Activated T-helper 9 cell treated with anti-CD3 and anti-CD28 coated beads, Interleukin-2, amount 50 U/mL, for 16 hours (primary cell): ENCODE data around the gene TMPRSS9.
"Not testable (repeated sequence)": the region's sequence is repeated elsewhere in the genome, so short reads cannot be mapped to it uniquely, and the experiment has no call there.

ENCODE experiments used
- DNase-seq: peaks from one replicate; pipeline ENCODE4 v3.0.0-alpha.2; 2020; ENCODE audit warnings: low read depth

TMPRSS9 gene

DNA sequence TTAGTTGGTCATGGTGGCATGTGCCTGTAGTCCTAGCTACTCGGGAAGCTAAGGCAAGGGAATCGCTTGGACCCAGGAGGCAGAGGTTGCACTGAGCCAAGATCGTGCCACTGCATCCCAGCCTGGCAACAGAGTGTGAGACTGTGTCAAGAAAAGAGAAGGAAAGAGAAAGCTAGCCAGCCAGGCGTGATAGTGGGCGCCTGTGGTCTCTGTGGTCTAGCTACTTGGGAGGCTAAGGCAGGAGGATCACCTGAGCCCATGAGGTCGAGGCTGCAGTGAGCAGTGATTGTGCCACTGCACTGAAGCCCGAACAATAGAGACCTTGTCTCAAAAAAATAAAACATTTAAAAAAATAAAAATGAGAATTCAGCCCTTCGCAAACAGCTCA lies 34.0 kb downstream of the TMPRSS9 start:
- DNase-seq = no peak

DNA sequence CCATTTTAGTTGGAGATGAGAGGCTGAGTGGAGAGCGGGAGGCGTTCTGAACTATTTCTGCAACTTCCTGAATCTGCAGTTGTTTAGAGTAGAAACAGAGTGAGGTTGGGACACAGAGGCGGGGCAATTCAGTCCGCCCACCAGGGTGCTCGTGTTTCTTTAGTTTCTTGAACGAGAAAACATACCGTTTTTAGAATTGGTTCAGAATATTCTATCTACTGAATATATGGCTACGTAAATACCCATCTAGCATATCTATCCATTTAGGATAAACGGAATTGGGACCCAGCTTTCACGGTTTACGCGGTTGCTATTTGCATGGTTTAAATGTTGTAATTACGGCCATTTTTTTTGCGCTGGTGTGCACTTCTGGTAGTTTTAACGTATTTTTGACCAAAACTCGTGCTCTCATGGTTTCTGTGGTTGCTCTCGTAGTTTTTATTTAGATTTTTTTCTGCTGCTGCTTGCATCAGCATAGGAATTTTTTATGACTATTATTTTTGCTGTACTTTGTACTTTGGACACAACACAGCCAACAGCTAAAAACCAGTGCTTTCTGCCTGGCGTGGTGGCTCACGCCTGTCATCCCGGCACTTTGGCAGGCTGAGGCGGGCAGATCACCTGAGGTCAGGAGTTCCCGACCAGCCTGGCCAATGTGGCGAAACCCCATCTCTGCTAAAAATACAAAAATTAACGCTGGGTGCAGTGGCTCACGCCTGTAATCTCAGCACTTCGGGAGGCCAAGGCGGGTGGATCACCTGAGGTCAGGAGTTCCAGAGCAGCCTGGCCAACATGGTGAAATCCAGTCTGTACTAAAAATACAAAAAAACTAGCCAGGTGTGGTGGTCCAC lies 34.6 kb downstream of the TMPRSS9 start:
- no peak for DNase-seq

DNA sequence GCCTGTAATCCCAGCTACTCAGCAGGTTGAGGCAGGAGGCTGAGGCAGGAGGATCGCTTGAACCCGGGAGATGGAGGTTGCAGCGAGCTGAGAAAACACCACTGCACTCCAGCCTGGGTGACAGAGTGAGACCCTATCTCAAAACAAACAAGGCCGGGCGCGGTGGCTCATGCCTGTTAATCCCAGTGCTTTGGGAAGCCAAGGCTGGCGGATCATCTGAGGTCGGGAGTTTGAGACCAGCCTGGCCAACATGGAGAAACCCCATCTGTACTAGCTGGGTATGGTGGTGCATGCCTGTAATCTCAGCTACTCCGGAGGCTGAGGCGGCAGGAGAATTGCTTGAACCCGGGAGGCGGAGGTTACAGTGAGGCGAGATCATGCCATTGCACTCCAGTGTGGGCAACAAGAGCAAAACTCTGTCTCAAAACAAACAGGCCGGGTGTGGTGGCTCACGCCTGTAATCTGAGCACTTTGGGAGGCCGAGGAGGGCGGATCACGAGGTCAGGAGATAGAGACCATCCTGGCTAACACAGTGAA lies 35.3 kb downstream of the TMPRSS9 start:
- not testable (repeated sequence) for DNase-seq

DNA sequence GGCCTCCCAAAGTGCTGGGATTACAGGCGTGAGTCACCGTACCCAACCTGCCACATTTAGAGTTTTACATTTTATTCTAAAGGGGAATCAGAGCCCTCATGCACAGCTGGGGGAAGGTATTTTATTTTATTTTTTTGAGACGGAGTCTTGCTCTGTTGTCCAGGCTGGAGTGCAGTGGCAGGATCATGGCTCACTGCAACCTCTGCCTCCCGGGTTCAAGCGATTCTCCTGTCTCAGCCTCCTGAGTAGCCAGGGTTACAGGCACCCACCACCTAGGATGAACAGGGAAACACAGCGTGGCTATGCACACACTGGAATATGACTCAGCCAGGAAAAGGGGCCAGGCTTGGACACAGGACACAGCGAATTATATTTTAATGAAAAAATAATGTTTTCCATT lies 37.1 kb downstream of the TMPRSS9 start:
- DNase-seq = not testable (repeated sequence)

DNA sequence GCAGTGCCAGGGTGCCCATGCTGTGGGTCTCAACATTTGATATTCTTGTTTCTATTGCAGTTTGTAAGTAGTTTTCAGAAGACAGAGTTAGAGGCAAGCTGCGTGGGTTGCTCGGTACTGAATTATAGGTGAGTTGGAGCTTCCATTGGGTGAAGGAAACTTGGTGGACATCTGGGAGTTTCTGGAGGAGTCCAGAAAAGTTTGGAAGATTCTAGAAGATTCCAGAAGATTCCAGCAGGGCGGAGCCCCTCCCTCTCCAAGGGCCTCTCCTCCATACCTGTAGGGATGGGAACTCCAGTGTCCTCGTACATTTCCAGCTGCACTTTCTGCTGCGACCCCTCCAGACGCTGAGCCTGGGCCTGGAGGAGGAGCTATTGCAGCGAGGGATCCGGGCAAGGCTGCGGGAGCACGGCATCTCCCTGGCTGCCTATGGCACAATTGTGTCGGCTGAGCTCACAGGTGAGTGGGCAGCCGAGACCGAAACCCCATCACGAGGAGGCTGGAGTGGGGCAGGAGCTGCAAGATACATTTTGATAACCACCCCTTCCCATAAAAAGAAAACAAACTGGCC lies 38.8 kb downstream of the TMPRSS9 start:
- no peak for DNase-seq

DNA sequence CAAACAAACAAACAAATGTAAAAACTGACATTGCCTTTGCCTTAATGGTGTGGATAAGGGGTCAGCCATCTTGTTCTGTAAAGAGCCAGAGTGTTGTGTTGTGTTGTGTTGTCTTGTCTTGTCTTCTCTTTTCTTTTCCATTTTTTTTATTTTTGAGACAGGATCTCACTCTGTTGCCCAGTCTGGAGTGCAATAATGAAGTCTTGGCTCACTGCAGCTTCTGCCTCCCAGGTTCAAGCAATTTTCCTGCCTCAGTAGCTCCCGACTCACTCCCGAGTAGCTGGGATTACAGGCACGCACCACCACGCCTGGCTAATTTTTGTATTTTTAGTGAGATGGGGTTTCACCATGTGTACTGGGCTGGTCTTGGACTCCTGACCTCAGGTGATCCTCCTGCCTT lies 39.5 kb downstream of the TMPRSS9 start:
- no peak for DNase-seq

DNA sequence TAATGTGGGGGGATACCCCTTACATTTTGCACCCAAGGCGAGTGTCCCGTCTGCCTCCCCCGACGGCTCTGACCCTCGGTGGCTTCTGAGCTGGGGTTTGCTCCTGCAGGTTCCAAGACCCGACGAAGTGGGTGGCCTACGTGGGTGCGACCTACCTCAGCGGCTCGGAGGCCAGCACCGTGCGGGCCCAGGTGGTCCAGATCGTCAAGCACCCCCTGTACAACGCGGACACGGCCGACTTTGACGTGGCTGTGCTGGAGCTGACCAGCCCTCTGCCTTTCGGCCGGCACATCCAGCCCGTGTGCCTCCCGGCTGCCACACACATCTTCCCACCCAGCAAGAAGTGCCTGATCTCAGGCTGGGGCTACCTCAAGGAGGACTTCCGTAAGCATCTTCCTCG lies 48.2 kb downstream of the TMPRSS9 start:
- no peak for DNase-seq

DNA sequence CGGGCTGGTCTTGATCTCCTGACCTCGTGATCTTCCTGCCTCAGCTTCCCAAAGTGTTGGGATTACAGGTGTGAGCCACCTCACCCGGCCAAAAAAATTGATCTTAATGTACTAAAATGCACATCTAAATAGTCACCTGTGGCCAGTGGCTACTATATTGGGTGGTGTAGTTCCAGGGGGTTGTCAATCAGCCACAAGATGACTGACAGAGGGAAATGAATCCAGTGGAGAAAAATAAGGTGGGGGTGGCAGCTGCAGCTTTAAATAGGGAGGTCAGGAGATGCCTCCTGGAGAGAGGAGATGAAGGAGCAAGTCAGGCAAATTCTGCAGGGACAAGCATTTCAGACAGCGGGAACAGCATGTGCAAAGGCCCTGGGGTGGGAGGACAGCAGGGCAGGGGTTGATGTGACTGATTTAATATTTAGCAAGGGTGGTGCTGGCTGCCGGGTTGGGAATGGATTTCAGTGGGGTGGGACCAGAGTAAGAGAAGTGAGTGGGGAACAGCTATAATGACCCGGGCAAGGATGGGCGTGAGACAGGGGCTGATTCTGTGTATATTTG lies 49.4 kb downstream of the TMPRSS9 start:
- DNase-seq = no peak

DNA sequence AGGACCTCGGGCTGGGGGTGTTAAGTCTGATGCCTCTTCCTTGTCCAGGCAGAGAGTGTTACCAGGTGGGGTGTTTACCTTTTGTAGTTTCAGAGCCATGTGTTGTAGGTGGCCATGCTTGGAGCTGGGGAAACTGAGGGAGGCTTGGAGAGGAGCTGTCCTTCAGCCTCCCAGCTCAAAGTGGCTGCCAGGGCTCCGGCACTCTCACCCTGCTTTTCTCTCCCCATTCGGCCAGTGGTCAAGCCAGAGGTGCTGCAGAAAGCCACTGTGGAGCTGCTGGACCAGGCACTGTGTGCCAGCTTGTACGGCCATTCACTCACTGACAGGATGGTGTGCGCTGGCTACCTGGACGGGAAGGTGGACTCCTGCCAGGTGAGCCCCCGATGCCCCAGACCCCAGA lies 50.0 kb downstream of the TMPRSS9 start:
- no peak for DNase-seq

DNA sequence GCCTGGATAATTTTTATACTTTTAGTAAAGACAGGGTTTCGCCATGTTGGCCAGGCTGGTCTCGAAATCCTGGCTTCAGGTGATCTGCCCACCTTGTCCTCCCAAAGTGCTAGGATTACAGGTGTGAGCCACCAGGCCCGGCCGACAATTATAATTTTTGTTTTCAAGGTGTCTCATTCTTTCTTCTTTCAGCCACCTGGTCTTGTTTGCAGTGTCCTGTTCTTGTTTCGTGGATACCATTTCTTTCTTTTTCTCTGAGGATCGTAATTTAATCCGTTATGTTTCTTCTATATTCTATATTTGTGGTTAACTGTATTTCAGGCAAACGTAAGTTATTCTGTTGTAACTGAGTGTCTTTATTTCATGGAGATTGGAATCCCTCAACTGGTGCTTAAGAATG lies 51.6 kb downstream of the TMPRSS9 start:
- no peak for DNase-seq

DNA sequence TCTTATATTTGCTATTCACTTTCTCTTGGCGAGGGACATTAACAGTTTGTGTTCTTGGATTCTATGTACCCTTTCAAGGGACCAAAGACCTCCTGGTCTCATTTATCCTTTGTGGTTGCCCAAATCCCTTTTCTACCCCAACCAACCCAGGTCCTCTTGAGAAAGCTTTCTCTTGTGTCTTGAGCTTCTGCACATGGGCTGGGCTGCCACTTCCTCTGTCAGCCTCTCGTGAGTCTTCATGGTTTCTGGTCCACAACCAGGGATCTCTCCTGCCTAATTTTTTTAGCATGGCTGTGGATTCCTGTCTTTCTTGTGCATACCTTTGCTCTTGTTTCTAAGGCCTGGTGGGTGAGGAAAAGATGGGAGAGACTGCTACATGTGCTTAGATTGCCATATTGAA lies 52.4 kb downstream of the TMPRSS9 start:
- no peak for DNase-seq

DNA sequence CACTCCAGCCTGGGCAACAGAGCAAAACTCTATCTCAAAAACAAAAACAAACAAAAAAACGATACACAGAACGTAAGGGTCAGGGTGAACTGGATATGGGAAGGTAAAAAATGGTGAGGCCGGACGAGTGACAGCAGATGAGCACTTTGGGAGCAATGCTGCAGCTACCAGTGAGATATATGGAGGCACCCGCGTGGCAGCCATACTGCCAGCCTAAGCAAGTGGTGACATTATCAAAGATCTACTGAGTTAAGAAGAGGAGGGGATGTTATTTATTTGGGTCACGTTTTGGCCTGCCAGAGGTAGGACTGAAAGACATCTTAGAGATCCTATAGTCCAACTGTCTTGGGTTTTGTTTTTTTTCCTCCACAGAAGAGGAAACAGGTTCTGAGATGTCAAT lies 53.1 kb downstream of the TMPRSS9 start:
- DNase-seq = no peak

DNA sequence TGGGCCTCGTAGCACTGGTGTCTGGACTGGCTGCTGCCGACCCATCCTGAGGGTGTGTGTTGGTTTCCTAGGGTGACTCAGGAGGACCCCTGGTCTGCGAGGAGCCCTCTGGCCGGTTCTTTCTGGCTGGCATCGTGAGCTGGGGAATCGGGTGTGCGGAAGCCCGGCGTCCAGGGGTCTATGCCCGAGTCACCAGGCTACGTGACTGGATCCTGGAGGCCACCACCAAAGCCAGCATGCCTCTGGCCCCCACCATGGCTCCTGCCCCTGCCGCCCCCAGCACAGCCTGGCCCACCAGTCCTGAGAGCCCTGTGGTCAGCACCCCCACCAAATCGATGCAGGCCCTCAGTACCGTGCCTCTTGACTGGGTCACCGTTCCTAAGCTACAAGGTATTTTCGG lies 53.6 kb downstream of the TMPRSS9 start:
- no peak for DNase-seq

DNA sequence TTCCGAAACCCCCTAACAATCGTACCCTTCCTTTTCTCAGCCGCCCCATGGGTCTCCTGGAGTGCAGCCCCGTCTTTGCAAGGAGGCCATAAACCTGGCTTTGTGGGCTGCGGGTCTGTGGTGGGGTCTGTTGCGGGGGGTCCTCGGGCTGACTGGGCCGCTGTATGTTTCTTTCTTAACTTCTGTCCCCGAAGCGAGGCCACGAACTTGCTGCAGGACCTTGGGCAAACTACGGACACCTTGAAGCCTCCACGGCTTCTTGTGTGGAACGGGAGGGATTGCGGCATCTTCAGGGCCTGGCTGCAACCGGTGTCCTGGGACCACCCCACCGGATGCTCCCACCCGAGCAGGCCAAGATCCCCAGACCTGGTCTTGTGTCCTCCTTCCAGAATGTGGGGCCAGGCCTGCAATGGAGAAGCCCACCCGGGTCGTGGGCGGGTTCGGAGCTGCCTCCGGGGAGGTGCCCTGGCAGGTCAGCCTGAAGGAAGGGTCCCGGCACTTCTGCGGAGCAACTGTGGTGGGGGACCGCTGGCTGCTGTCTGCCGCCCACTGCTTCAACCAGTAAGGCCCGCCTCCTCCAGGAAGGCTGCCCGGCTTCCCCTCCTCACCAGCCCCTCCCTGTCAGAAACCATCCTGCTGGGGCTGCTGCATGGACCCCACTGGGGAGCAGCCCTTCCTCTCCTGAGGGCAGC lies 55.4 kb downstream of the TMPRSS9 start:
- DNase-seq = no peak

DNA sequence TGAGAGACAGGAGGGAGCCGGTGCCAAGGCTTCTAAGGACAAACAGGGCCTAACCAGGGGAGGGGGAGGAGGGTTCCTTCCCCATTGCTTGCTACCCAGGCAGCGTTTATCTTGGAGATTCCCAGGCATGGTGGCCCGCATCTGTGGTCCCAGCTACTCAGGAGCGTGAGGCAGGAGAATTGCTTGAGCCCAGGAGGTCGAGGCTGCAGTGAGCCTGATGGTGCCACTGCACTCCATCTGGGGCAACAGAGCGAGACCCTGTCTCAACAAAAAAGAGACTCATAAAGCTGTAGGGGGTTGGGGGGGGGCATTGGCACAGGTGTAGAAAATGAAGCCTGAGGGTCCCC lies 55.9 kb downstream of the TMPRSS9 start:
- no peak for DNase-seq

DNA sequence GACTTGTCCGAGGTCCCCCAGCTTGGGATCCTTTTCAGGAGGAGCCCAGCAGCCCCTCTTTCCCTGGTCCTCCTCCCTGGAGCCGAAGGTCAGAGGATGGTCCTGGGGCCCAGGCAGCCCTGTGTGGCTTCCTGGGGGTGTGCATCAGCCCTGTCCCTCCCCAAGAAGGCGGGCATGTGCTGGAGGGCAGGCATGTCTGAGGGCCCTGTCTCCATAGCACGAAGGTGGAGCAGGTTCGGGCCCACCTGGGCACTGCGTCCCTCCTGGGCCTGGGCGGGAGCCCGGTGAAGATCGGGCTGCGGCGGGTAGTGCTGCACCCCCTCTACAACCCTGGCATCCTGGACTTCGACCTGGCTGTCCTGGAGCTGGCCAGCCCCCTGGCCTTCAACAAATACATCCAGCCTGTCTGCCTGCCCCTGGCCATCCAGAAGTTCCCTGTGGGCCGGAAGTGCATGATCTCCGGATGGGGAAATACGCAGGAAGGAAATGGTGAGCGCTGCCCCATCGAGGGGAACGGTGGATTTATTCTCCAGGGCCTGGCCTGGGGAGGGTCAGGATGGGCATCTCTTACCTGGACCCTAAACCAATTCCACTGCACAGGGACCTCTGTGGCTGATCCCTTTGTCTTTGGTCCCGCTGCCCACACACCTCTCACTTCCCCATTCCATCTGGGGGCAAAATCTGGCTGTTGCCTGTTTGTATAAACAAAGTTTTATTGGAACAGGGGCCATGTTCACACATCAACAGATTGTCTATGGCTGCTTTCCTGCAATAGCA lies 56.4 kb downstream of the TMPRSS9 start:
- no peak for DNase-seq

DNA sequence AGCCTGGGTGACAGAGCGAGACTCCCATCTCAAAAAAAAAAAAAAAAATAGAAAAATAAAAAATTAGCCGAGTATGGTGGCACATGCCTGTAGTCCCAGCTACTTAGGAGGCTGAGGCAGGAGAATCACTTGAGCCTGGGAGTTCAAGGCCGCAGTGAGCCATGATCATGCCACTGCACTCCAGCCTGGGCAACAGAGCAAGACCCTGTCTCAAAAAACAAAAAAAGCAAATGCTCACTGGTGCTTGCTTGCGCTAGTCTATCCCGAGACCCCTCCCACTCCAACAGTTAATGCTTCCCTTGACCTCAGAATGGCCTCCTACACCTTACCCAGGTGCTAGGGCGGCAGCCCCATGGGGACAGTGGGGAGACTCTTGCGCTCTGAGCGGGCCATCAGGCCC lies 57.4 kb downstream of the TMPRSS9 start:
- not testable (repeated sequence) for DNase-seq

DNA sequence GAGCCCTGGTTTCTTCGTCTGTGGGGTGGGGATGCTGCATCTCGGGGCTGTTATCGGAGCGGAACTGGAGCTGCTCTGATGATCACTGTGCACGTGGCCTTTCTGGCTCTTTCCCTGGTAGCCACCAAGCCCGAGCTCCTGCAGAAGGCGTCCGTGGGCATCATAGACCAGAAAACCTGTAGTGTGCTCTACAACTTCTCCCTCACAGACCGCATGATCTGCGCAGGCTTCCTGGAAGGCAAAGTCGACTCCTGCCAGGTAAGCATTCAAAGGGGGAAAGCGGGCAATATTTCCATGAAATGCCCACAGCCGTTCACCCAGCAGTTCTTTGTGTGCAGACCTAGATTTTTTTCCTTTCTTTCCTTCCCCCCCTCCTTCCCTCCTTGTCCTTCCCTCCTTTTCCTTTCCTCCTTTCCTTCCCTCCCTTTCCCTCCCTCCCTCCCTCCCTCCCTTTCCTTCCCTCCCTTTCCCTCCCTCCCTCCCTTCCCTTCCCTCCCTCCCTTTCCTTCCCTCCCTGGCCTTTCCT lies 57.9 kb downstream of the TMPRSS9 start:
- DNase-seq = no peak

DNA sequence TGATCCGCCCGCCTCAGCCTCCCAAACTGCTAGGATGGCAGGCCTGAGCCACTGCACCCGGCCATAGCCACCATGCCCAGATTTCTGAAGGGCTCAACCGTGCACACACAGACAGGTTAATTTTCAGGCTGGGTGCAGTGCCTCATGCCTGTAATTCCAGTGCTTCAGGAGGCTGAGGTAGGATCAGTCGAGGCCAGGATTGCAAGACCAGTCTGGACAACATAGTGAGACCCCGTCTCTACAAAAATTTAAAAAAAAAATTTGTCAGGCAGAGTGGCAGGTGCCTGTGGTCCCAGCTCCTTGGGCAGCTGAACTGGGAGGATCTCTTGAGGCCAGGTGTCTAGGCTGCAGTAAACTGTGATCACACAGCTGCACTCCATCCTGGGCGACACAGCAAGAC lies 59.7 kb downstream of the TMPRSS9 start:
- no peak for DNase-seq

DNA sequence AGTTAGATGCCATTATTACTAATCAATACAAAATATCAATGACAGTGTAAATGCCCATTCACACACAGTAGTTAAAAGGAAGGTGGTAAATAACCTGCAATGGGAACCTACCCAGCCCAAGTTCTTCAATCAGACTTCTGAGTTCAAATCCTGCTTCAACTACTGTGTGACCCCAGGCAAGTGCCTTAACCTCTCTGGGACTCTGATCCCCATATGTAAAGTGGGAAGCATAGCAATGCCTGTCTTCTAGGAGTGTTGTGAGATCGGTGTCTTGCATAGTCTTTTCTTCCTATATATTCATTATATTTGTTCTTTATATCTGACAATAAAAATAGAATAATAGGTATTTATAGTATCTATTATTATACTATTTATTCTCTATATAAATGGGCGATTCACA lies 60.4 kb downstream of the TMPRSS9 start:
- DNase-seq = no peak

DNA sequence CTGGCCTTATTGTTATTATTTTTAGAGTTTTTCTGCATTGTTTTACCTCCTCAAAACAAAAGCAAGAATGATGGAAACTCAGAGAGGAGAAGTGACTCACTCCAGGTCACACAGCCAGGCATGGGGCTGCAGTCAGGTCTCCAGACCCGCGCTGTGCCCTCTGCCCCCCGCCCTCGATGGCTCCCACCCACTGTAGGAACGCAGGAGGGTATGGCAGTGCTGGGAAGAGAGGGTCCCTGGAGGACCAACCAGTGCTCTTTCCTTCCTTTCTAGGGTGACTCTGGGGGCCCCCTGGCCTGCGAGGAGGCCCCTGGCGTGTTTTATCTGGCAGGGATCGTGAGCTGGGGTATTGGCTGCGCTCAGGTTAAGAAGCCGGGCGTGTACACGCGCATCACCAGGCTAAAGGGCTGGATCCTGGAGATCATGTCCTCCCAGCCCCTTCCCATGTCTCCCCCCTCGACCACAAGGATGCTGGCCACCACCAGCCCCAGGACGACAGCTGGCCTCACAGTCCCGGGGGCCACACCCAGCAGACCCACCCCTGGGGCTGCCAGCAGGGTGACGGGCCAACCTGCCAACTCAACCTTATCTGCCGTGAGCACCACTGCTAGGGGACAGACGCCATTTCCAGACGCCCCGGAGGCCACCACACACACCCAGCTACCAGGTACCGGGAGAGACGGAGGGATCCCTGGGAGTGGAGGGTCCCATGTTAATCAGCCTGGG lies 61.7 kb downstream of the TMPRSS9 start:
- DNase-seq = no peak
